Erythroblast (primary cell): ENCODE data around the gene AKAP1.

Experiments
- GATA1 ChIP-seq: IDR thresholded peaks from 2 replicates; pipeline ENCODE4 v1.6.1; 2011; ENCODE audit warnings: low read depth, mild to moderate bottlenecking, control low read depth, low read length, moderate library complexity
- POLR2A ChIP-seq: IDR thresholded peaks from 2 replicates; pipeline ENCODE4 v1.6.1; 2011; ENCODE audit warnings: mild to moderate bottlenecking, low read length

DNA sequence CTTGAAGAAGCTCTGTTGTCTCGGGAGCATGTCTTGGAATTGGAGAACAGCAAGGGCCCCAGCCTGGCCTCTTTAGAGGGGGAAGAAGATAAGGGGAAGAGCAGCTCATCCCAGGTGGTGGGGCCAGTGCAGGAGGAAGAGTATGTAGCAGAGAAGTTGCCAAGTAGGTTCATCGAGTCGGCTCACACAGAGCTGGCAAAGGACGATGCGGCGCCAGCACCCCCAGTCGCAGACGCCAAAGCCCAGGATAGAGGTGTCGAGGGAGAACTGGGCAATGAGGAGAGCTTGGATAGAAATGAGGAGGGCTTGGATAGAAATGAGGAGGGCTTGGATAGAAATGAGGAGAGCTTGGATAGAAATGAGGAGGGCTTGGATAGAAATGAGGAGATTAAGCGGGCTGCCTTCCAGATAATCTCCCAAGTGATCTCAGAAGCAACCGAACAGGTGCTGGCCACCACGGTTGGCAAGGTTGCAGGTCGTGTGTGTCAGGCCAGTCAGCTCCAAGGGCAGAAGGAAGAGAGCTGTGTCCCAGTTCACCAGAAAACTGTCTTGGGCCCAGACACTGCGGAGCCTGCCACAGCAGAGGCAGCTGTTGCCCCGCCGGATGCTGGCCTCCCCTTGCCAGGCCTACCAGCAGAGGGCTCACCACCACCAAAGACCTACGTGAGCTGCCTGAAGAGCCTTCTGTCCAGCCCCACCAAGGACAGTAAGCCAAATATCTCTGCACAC lies 21.2 kb downstream of the AKAP1 start:
- TF ChIP-seq POLR2A (no peak), GATA1 (no peak)
